Measurements from ENCODE around the gene CPB1.
A peak's percentile ranks its signal among the peaks of the same experiment; 100 is the strongest.

Gene CPB1

GRCh38 chr3:148833223-148833622, 5.6 kb downstream of the CPB1 start:
- DNase-seq = peak; percentile 13

GRCh38 chr3:148839805-148840204, 12.2 kb downstream of the CPB1 start:
- no peak for DNase-seq

DNA sequence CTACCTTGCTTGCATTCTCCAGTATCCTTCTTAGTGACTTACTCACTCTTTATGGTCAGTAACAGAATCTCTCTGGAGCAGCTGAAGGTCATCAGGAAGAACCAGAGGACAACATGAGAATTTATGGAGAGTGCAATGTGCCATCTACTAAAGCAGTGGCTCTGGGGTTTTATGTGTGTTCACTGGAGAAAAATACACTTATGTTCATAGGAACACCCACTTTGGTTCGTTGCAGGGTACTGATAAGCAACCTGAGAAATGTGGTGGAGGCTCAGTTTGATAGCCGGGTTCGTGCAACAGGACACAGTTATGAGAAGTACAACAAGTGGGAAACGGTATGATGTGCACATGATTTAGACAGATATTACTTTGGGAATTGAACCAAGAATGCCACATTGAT, 12.8 kb downstream of the CPB1 start:
- DNase-seq = no peak

- no peak for DNase-seq
These were observed 18.3 kb downstream of the CPB1 start for GRCh38 chr3:148845756-148846395.

GRCh38 chr3:148847351-148847750, 19.7 kb downstream of the CPB1 start:
- no peak for DNase-seq

DNA sequence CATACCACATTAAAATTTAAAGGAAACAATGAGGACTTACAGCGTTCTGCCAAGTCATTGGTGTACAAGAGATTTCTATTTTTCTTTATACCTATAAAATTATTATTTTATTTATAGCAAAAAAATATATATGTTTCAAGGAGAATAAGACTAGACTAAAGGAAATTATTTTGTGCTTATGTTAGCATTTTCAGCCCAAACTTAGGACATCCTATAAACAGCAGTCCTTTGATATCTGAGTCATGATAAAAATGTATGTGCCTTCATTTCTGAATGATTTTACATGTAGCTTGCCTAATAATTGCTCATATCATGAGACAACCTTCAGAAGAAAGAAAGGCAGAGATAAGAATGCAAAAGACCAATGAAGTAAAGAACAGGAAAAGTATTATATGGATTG, 20.8 kb downstream of the CPB1 start:
- DNase-seq = no peak

DNA sequence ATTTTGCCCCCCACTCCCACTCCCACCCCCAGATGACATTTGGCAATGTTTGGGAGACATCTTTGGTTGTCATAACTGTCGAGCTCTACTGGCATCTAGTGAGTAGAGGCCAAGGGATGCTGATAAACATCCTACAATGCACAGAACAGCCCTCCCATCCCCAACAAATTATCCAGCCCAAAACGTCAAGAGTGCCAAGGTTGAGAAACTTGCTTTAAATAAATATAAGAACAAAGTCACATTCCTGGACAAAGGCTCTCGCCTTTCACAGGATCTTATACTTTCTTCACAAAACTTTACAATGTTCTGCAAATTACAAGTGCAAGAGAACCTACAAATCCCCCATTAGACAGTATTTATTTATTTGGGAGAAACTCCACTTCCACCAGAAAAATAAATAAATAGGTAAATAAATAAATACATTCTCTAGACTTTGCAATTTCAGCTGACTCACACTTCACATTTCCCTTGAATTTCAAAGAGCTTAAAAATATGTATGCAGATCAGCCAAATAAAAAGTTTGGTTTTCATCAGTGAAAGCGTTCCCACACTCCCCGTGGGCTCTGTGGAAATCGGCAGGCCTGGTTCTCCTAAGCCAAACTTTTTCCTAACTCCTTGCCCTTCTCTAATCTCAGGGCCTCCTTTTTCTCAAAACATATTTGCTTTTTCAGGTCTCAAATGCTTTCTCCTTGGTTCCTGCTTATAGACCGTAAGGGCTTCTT, 24.8 kb downstream of the CPB1 start:
- DNase-seq = peak; percentile 14

- no peak for DNase-seq
These were observed 25.5 kb downstream of the CPB1 start for GRCh38 chr3:148853076-148853475.

DNA sequence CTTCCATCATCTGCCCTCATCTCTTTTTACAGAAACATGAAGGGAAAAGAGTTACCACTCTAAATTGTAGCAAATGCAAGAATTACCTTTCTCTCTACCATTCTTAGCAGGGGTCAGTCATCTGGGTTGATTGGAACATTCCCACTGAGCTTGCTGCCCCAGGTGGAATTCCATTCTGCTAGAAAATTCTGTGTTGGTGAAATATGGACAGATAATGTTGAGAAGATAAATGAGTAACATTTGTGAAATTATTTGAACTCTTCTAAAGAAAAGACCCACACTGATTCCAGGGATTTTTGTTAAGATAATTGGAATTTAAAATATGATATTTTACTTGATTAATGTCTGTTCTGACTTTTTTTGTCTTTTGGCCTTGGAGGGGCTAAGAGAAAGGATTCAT, 26.4 kb downstream of the CPB1 start:
- no peak for DNase-seq

DNA sequence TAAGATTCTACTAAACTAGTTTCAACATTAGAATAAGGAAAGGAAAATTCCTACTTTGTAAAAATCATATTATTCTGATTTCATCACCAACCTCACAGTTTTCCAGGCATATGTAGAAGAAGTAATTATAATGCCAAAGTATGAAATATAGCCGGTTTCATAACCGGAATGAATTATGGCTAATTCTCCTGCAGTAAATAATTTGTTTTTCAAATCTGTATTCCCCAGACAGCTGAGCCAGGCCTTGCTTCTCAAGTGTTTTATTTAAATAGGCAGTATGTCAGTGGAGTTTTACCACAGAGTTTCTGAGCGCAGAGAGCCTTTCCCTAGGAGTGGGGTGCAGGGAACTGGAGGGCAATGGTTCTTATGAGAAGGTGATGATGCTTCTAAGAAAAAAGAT, 28.8 kb downstream of the CPB1 start:
- DNase-seq = no peak

- DNase-seq = no peak
These were observed 29.7 kb downstream of the CPB1 start for GRCh38 chr3:148857316-148857715.

DNA sequence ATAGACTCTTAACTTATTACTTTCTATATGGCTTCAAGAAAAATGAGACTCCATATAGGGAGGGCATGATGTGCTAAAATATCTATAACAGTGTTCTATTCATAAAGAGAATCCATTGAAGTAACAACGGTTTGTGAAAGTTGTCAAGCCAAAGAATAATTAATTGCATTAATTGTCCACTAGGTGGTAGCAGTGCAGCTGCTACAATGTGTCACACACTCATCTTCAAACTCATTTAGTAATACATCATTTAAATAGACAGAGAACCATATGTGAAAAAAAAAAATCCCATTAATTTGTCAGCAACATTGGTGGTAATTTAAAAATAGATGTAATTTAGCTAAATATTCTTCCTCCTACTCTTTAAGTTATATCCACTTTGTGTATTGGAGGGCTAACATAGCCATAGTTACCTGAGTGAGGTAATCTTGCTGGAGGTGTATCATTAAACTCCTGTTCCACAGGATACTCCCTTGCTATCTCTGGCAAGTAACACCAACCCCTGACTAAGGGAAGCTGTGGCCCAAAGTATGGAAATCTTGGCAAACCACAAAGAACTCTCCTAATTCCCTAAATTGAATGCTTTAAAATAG, 33.8 kb downstream of the CPB1 start:
- DNase-seq = peak; percentile 73

GRCh38 chr3:148863297-148863696, 35.7 kb downstream of the CPB1 start:
- no peak for DNase-seq

DNA sequence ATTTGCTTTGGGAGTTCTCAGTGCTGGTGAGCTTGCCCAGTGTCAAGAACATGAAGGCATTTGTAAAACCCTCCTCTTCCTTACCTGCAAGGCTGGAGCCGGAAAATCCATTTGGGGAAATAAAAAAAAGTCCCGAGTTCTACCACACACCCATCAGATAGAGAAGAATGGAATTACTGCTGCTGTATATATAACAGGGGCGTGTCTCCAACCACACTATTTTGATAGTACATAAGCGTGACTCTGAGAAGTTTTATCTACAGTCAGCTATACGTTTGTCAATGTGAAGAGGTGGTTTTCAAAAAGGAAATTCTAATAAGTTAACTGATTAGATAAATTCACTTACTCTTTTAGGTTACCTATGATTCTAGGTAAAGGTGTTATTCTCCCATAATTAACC, 36.2 kb downstream of the CPB1 start:
- no peak for DNase-seq

DNA sequence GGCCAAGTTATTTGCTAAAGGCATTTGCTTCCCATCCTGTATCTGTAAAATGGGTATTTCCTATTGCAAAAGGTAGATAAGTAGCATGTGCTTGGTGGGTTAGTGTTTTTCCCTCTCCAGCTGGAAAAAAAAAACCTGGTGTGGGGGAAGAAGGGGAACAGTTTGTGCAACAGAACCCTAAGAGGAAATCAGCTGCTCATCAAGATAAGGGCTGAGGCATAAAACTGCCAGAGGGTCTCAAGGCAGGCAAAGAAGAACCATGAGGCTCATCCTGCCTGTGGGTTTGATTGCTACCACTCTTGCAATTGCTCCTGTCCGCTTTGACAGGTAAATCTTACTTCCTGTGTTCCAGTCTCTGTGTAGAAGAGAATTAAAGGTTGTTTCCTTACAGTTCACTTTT, 37.4 kb downstream of the CPB1 start, which contains the start of gene CPA3:
CPA3 (plus strand) TSS at position 248 of the 400 bp plus-strand sequence; CDS start at position 260, 12 bp downstream.
- DNase-seq = no peak

- DNase-seq = peak; percentile 83
These were observed 38.6 kb downstream of the CPB1 start for GRCh38 chr3:148866261-148866660.

DNA sequence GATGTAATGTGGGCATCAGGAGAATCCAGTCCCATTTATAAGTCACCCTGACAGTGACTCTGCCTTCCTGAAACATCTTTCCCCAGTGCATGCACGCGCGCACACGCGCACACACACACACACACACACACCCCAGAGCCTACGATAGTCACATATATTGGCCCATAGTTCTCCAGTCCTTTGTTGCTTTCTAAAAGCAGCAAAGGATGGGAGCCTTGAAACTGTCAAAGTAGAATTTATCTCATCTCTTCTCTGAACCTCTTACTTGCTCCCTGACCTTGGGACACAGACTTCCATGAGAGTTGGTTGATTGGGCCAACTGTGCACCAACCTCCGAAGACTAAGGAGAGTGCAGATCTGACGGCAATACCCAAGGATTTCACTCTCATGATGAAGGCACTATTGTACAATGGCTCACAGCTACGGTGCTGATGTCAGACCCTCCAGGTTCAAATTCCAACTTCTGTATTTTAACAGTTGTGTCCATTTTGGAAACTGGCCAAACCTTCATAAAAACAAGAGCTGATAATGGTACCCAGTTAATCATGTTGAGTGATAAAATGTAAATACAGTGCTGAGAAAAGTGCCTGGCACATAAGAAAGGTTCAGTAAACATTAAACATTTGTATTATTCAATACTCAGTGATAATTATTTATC, 45.8 kb downstream of the CPB1 start:
- no peak for DNase-seq

DNA sequence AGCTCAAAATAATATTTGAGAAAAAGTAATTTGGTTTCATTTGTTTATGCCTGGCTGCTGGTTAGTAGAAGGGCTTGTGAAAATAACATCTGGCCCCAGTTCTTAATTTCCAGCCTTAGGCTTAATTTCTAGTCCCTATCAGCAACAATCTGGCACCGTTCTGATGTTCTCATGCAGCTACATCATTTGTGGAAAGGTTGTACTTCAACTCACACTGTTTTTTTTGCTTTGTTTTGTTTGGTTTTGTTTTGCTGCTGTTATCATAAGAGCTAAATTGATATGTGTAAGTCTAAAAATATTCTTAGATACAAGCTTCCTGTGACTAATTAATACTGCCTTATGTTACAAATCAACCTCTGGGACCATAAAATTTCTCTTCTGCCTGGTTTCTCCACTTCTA, 46.4 kb downstream of the CPB1 start:
- DNase-seq = no peak

DNA sequence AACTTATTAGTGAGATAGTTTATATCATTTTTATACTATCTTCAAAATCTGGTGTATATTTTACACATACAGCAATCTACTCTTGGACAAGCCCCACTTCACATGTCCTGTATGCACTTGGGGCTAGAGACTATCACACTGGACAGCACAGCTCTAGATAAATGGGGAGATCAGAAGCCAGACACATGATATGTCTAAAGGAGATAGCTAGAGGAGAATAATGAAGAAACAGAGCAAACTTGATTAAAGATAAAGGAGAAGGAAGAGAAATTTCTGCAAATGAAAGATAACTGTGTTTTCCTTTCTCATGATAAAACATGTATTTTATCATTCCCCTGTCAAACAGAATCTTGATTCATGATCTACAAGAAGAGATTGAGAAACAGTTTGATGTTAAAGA, 50.5 kb downstream of the CPB1 start:
- no peak for DNase-seq

GRCh38 chr3:148879256-148879655, 51.6 kb downstream of the CPB1 start:
- no peak for DNase-seq

DNA sequence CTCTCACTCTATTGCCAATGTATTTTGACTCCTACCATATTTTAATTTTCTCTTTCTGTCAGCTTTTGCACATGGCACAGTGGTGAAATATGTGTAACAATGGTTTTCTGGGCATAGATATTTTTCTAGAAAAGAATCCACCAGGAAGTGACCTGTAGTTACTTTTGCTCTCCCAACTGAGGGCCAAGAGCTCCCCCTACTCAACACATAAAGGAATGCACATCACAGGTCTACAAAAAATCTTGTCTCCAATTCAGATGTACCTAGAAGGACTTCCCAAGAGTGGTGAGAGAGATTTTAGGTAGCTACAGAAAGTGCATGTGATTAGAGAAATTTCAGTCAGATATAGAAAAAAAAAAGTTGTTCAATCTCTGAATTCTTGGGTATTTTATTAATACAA, 53.1 kb downstream of the CPB1 start:
- peak; percentile 29 for DNase-seq

- peak; percentile 77 for DNase-seq
These were observed 53.7 kb downstream of the CPB1 start for GRCh38 chr3:148881286-148881685.

DNA sequence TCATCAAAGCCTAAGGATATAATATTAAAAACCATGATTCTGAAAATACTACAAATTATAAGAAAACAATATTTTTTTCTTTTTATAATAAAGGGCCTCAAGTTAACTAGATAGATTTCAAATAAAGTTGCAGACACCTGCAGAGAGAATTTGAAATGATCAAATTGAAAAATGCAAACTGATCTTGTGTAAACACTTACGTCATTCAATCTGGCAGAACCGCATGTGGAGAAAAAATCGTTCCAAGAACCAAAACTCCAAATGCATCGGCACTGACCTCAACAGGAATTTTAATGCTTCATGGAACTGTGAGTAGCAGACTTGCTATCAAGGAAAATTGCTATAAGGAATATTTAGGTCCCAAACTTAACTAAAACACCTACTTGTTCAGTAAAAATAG, 54.7 kb downstream of the CPB1 start:
- peak; percentile 57 for DNase-seq

GRCh38 chr3:148883163-148883562, 55.6 kb downstream of the CPB1 start:
- DNase-seq = no peak
